Panc1 (cell line): Measurements from ENCODE around the gene MRPL46.

Experiments used
- POLR2AphosphoS5 ChIP-seq: IDR thresholded peaks from 2 replicates; pipeline ENCODE4 v1.6.1; 2012; ENCODE audit warnings: mild to moderate bottlenecking, low read depth, low read length, moderate library complexity
- TF ChIP-seq, protein P1 (sequence below): fragments of 450-650 bp; IDR thresholded peaks from 2 replicates; pipeline ENCODE4 v1.5.1; 2017; ENCODE audit warnings: mild to moderate bottlenecking
- TF ChIP-seq, protein P2 (sequence below), 2 experiments: IDR thresholded peaks; 2 replicates each; pipeline ENCODE4 v1.6.1; 2011 to 2012; ENCODE audit warnings: low read depth in 2 of 2, control low read depth in 1 of 2, low read length in 1 of 2, mild to moderate bottlenecking in 1 of 2, moderate library complexity in 1 of 2; ENCODE audit not compliant: insufficient read depth in 1 of 2

DNA sequence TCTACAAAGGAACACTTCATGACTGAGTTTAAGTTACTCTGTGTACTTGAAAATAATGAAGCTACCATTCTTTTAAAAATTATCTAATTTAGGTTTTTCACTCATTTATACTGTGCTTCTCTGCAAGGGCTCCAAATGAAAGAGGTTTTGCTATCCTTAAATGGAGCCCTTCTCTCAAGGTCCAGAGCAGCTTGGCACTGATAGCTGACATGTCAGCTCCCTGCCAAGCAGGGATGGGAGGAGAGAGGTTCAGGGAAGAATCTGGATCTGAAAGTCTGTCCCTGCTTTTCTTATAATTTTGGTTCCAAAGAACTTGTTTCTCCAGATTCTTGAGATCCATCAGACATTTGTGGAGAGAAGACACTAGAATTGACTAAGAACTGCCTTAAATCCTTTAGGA lies 39.4 kb upstream of the MRPL46 start:
- TF ChIP-seq, protein P1, sequence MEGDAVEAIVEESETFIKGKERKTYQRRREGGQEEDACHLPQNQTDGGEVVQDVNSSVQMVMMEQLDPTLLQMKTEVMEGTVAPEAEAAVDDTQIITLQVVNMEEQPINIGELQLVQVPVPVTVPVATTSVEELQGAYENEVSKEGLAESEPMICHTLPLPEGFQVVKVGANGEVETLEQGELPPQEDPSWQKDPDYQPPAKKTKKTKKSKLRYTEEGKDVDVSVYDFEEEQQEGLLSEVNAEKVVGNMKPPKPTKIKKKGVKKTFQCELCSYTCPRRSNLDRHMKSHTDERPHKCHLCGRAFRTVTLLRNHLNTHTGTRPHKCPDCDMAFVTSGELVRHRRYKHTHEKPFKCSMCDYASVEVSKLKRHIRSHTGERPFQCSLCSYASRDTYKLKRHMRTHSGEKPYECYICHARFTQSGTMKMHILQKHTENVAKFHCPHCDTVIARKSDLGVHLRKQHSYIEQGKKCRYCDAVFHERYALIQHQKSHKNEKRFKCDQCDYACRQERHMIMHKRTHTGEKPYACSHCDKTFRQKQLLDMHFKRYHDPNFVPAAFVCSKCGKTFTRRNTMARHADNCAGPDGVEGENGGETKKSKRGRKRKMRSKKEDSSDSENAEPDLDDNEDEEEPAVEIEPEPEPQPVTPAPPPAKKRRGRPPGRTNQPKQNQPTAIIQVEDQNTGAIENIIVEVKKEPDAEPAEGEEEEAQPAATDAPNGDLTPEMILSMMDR: no peak
- TF ChIP-seq POLR2AphosphoS5: no peak
- TF ChIP-seq, protein P2, sequence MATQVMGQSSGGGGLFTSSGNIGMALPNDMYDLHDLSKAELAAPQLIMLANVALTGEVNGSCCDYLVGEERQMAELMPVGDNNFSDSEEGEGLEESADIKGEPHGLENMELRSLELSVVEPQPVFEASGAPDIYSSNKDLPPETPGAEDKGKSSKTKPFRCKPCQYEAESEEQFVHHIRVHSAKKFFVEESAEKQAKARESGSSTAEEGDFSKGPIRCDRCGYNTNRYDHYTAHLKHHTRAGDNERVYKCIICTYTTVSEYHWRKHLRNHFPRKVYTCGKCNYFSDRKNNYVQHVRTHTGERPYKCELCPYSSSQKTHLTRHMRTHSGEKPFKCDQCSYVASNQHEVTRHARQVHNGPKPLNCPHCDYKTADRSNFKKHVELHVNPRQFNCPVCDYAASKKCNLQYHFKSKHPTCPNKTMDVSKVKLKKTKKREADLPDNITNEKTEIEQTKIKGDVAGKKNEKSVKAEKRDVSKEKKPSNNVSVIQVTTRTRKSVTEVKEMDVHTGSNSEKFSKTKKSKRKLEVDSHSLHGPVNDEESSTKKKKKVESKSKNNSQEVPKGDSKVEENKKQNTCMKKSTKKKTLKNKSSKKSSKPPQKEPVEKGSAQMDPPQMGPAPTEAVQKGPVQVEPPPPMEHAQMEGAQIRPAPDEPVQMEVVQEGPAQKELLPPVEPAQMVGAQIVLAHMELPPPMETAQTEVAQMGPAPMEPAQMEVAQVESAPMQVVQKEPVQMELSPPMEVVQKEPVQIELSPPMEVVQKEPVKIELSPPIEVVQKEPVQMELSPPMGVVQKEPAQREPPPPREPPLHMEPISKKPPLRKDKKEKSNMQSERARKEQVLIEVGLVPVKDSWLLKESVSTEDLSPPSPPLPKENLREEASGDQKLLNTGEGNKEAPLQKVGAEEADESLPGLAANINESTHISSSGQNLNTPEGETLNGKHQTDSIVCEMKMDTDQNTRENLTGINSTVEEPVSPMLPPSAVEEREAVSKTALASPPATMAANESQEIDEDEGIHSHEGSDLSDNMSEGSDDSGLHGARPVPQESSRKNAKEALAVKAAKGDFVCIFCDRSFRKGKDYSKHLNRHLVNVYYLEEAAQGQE (IDR thresholded peaks at IDR 0.05; ENCODE audit: insufficient read depth in 1 of 2, low read depth in 2 of 2, low read length in 1 of 2): no peak
